Parathyroid adenoma (tissue), 2 donors: ENCODE data around the gene XPC.

Source experiments
- H2AFZ ChIP-seq: fragments of 300-600 bp; sonication (generic); one replicate; pipeline ENCODE4 v1.7.0; 2017; ENCODE audit warnings: antibody characterized with exemption, mild to moderate bottlenecking
- H3K27ac ChIP-seq: fragments of 300-600 bp; sonication (generic); one replicate; pipeline ENCODE4 v1.7.0; 2017
- H3K27me3 ChIP-seq: fragments of 300-600 bp; sonication (generic); one replicate; pipeline ENCODE4 v1.7.0; 2017; ENCODE audit warnings: low read length; ENCODE audit not compliant: control insufficient read depth, insufficient read depth
- H3K36me3 ChIP-seq: fragments of 300-600 bp; sonication (generic); one replicate; pipeline ENCODE4 v1.7.0; 2017; ENCODE audit warnings: low read length; ENCODE audit not compliant: control insufficient read depth, insufficient read depth
- H3K4me1 ChIP-seq: fragments of 300-600 bp; sonication (generic); one replicate; pipeline ENCODE4 v1.7.0; 2017; ENCODE audit warnings: control low read depth
- H3K4me2 ChIP-seq: fragments of 300-600 bp; sonication (generic); one replicate; pipeline ENCODE4 v1.7.0; 2017; ENCODE audit warnings: low read length
- H3K4me3 ChIP-seq: fragments of 300-600 bp; sonication (generic); one replicate; pipeline ENCODE4 v1.7.0; 2017; ENCODE audit warnings: low read depth, low read length
- H3K79me2 ChIP-seq: fragments of 300-600 bp; sonication (generic); one replicate; pipeline ENCODE4 v1.7.0; 2017; ENCODE audit warnings: control low read depth
- H3K9ac ChIP-seq: fragments of 300-600 bp; sonication (generic); one replicate; pipeline ENCODE4 v1.7.0; 2017; ENCODE audit warnings: mild to moderate bottlenecking
- H3K9me3 ChIP-seq: fragments of 300-600 bp; sonication (generic); one replicate; pipeline ENCODE4 v1.7.0; 2017; ENCODE audit warnings: low read length; ENCODE audit not compliant: control insufficient read depth
- CTCF ChIP-seq: fragments of 300-600 bp; sonication (generic); IDR thresholded peaks from one replicate; pipeline ENCODE4 v1.7.0; 2017; ENCODE audit warnings: antibody characterized with exemption, mild to moderate bottlenecking
- donor health status: primary hyperparathyroidism.

The XPC gene

GRCh38 chr3:14170531-14171159, 7.8 kb downstream of the XPC start:
- H2AFZ ChIP-seq: no peak overlapping the region
- no peak overlapping the region for H3K27ac ChIP-seq
- no peak overlapping the region for H3K4me2 ChIP-seq
- H3K79me2 ChIP-seq: peaks cover 19% of the 10 kb centered on the region
- no peak for TF ChIP-seq CTCF
- H3K27me3 ChIP-seq: no peaks in the 10 kb centered on the region
- H3K9me3 ChIP-seq: no peaks in the 10 kb centered on the region
- H3K9ac ChIP-seq: no peak overlapping the region
- H3K36me3 ChIP-seq: no peaks in the 10 kb centered on the region
- H3K4me1 ChIP-seq: no peaks in the 10 kb centered on the region
- no peak overlapping the region for H3K4me3 ChIP-seq

GRCh38 chr3:14169871-14170270, 8.5 kb downstream of the XPC start:
- Histone ChIP-seq H3K79me2 (peaks cover 14% of the 10 kb centered on the region), H2AFZ (no peak overlapping the region), H3K9ac (no peak overlapping the region), H3K27me3 (no peaks in the 10 kb centered on the region), H3K9me3 (no peaks in the 10 kb centered on the region), H3K4me1 (no peaks in the 10 kb centered on the region), H3K4me3 (no peak overlapping the region), H3K4me2 (no peak overlapping the region), H3K27ac (no peak overlapping the region), H3K36me3 (no peaks in the 10 kb centered on the region)
- no peak for TF ChIP-seq CTCF

- Histone ChIP-seq H3K9ac (no peak overlapping the region), H3K27ac (no peak overlapping the region), H3K27me3 (no peaks in the 10 kb centered on the region), H3K36me3 (no peaks in the 10 kb centered on the region), H2AFZ (no peak overlapping the region), H3K4me2 (no peak overlapping the region), H3K4me1 (no peaks in the 10 kb centered on the region), H3K9me3 (no peaks in the 10 kb centered on the region), H3K79me2 (peaks cover 14% of the 10 kb centered on the region), H3K4me3 (no peak overlapping the region)
- no peak for TF ChIP-seq CTCF
Observed at GRCh38 chr3:14169435-14169834, 9.0 kb downstream of the XPC start.

GRCh38 chr3:14166877-14167603, 11.4 kb downstream of the XPC start:
- H2AFZ ChIP-seq: no peak overlapping the region
- TF ChIP-seq CTCF: no peak
- H3K27ac ChIP-seq: no peak overlapping the region
- H3K4me3 ChIP-seq: no peak overlapping the region
- peaks cover 10% of the 10 kb centered on the region for H3K79me2 ChIP-seq
- no peaks in the 10 kb centered on the region for H3K27me3 ChIP-seq
- no peak overlapping the region for H3K4me2 ChIP-seq
- no peaks in the 10 kb centered on the region for H3K36me3 ChIP-seq
- H3K9me3 ChIP-seq: no peaks in the 10 kb centered on the region
- no peak overlapping the region for H3K9ac ChIP-seq
- no peaks in the 10 kb centered on the region for H3K4me1 ChIP-seq

GRCh38 chr3:14162178-14162577, 16.2 kb downstream of the XPC start:
- peaks cover 8% of the 10 kb centered on the region for H3K79me2 ChIP-seq
- H3K36me3 ChIP-seq: peaks cover 3% of the 10 kb centered on the region
- H3K27me3 ChIP-seq: no peaks in the 10 kb centered on the region
- H3K4me3 ChIP-seq: no peak overlapping the region
- H3K4me2 ChIP-seq: no peak overlapping the region
- H3K9ac ChIP-seq: no peak overlapping the region
- TF ChIP-seq CTCF: no peak
- no peak overlapping the region for H3K27ac ChIP-seq
- no peaks in the 10 kb centered on the region for H3K9me3 ChIP-seq
- no peaks in the 10 kb centered on the region for H3K4me1 ChIP-seq
- H2AFZ ChIP-seq: no peak overlapping the region
